Immature natural killer cell (primary cell): ENCODE results near the gene CALR3. TPM values are rescaled to one million over a fixed set of nuclear protein-coding genes. Genes with fewer than 3 reads are reported as not detected.

Source experiments
- DNase-seq, 3 donors: peaks; one replicate each; pipeline ENCODE4 v3.0.0; 2022; ENCODE audit warnings: mixed read lengths in 1 of 3
- H3K27ac Mint-ChIP-seq, 6 donors: one replicate each; pipeline ENCODE4 v1.8.0; 2020; ENCODE audit warnings: mixed read lengths in 6 of 6, mild to moderate bottlenecking in 5 of 6, inconsistent platforms in 4 of 6, moderate library complexity in 3 of 6
- H3K27me3 Mint-ChIP-seq, 3 donors: one replicate each; pipeline ENCODE4 v1.8.0; 2020 to 2021; ENCODE audit warnings: low read depth in 3 of 3, mild to moderate bottlenecking in 3 of 3, mixed read lengths in 3 of 3, moderate library complexity in 3 of 3, inconsistent platforms in 1 of 3
- H3K36me3 Mint-ChIP-seq, 3 donors: one replicate each; pipeline ENCODE4 v1.8.0; 2020; ENCODE audit warnings: mixed read lengths in 3 of 3, inconsistent platforms in 2 of 3, mild to moderate bottlenecking in 2 of 3
- H3K4me1 Mint-ChIP-seq, 2 donors: one replicate each; pipeline ENCODE4 v1.8.0; 2020; ENCODE audit warnings: inconsistent platforms in 2 of 2, mild to moderate bottlenecking in 2 of 2, mixed read lengths in 2 of 2, moderate library complexity in 1 of 2
- H3K4me3 Mint-ChIP-seq, 5 donors: one replicate each; pipeline ENCODE4 v1.8.0; 2020; ENCODE audit warnings: mild to moderate bottlenecking in 5 of 5, mixed read lengths in 5 of 5, inconsistent platforms in 3 of 5, moderate library complexity in 3 of 5
- H3K9me3 Mint-ChIP-seq, 6 donors: one replicate each; pipeline ENCODE4 v1.8.0; 2020; ENCODE audit warnings: mild to moderate bottlenecking in 6 of 6, mixed read lengths in 6 of 6, inconsistent platforms in 4 of 6, moderate library complexity in 3 of 6
- polyA plus RNA-seq, 3 donors: library from polyadenylated mRNA; unstranded; fragments of 300-500 nt; fragmentation: Illumina TruSeq; gene quantifications; one replicate each; pipeline ENCODE4 v1.2.3, GENCODE V29; 2021

CALR3 gene
- polyA plus RNA-seq, 3 donors from 2014 or later, result 0.25 TPM; not detected in 2

DNA sequence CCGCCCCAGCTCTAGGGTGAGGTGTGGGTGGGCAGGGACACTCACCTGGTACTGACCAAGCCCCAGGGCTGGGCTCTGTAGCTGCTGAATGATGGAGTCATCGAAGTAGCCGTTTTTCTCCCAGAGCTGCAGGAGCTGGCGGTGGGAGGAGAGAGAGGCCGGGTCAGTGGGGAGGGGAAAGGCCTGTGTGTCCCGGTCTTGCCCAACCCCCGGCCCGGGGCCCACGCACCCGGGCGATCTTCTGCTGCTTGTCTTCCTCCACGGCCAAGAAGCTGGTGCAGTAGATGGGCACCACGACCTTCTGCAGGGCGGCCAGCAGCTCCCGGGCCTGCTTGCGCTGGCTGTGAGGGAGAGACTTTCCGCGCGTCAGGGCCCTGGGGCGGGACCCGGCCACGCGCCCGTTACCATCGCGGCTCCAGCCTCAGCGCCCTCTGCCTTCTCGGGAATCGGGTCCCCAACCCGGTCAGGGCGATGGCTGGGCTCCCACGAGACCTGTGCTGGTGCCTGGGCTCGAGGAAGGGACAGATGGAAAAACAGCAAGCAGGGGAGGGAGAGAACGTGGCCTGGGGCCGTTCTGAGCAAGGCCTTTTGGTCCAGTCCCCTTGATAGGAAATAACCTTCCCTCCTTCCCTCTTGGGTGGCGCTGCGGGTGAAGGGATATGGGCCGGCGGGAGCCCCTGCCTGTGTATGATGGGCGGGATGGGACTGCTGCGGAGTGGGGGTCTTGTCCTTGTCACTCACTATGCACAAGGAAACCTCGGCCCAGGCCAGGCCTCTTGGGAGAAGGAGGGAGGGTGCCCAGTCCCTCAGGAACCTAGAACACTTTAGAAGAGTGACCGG is 34.8 kb upstream of the CALR3 start:
- H3K27me3 Mint-ChIP-seq, result peaks cover 0 to 5% (median 2%) of the 10 kb centered on the region in 3 donors
- no peak overlapping the region for H3K4me3 Mint-ChIP-seq
- no peak overlapping the region for H3K27ac Mint-ChIP-seq
- H3K9me3 Mint-ChIP-seq, result no peaks in the 10 kb centered on the region
- no peak for DNase-seq
- H3K36me3 Mint-ChIP-seq, result peaks cover 3 to 26% (median 4%) of the 10 kb centered on the region in 3 donors
- peaks cover 0 to 2% of the 10 kb centered on the region in 2 donors for H3K4me1 Mint-ChIP-seq

DNA sequence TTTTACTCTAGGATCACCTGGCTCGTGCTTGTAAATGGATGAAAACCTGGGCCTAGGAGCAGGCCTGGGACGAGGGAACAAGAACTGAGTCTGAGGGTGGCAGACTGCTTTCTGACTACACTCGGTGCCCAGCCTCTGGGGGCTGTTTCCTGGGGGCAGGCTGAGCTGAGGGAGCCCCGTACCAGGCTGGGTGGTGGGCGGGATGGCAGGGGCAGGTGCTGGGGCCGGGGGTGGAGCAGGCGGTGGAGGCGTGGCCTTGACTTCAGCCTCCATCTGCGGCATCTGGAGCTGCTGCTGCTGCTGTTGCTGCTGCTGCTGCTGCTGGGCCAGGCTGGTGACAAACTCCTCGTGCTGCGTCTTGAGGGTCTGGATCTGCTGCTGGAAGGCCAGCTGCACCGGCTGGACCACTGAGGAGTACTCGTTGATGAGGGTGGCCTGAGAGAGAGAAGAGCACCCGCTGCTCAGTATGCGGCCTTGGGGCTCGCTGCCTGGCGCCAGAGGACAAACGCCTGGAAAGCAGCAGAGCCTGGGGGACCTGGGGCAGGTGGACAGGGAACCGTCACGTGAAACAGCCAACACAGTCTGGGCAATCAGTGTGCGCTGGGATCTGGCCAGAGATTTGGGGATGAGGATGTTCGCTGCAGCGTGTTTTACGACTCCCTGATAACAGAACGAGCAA is 33.6 kb upstream of the CALR3 start:
- Mint-ChIP-seq H3K36me3 (peaks cover 3 to 26% (median 4%) of the 10 kb centered on the region in 3 donors), H3K27me3 (peaks cover 0 to 5% (median 2%) of the 10 kb centered on the region in 3 donors), H3K4me1 (peaks cover 0 to 2% of the 10 kb centered on the region in 2 donors), H3K27ac (peak overlapping the region in 1 of 6 donors; percentile 58), H3K4me3 (no peak overlapping the region), H3K9me3 (no peaks in the 10 kb centered on the region)
- no peak for DNase-seq

DNA sequence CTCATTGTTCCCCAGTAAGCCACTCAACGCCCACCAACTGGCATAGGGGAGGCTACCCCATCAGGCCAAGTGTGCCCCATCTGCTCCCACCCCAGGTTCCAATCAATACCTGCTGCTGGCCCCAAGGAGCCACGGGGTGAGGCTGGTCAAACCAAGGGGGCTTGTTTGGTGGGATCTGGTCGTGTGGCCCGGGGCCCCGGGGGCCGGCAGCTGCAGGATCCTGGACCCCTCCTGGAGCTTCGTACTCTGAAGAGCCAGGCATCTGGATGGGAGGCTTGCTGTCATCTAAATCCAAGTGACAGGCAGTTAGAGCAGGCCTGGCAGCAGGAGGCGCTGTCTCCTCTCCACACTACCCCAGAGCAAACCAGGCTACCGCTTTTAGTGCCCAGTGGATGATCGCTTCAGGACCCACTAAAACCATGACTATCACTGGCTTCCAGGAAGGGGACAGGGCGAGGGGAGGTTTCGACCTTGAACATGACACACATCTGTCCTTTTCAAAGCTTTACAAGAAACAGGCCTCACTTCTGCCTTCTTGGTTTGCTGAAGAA is 32.1 kb upstream of the CALR3 start:
- Mint-ChIP-seq H3K4me3 (no peak overlapping the region), H3K4me1 (peaks cover 0 to 2% of the 10 kb centered on the region in 2 donors), H3K27ac (peak overlapping the region in 1 of 6 donors; percentile 22), H3K27me3 (peaks cover 0 to 5% (median 2%) of the 10 kb centered on the region in 3 donors), H3K9me3 (no peaks in the 10 kb centered on the region), H3K36me3 (peaks cover 0 to 29% (median 7%) of the 10 kb centered on the region in 3 donors)
- DNase-seq, result peak; percentile 15 to 35 (median 30)

DNA sequence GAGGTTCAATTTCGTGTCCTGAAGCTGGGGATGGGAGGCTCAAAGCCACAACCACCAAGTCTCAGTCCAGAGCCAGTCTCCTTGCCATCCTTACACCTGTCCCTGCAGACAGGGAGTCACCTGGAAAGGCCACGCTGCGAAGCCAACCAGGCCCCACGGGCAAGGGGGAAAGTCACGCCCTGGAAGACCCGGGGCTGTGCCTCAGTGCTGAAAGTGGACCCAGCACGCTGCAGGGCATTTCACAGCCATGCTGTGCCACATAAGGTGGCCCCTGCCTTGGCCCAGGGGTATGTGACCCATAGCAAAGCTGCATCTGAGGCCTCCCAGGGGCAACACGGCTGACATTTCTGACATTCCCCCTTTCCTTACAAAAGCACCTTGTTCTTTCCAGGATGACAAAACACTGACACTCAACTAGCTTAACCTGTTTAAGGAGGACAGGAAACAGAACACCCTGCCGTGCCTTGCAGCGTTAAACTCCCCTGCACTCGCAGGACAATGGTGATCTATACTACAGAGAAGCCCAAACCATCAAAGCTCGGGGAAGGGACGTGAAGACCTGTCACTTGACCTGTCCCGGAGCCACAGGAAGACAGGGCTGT is 31.5 kb upstream of the CALR3 start:
- DNase-seq, result no peak
- Mint-ChIP-seq H3K4me1 (peaks cover 0 to 2% of the 10 kb centered on the region in 2 donors), H3K4me3 (no peak overlapping the region), H3K27me3 (peaks cover 0 to 5% (median 2%) of the 10 kb centered on the region in 3 donors), H3K9me3 (no peaks in the 10 kb centered on the region), H3K36me3 (peaks cover 0 to 33% (median 7%) of the 10 kb centered on the region in 3 donors), H3K27ac (peak overlapping the region in 3 of 6 donors; percentile 22 to 54 (median 49))

DNA sequence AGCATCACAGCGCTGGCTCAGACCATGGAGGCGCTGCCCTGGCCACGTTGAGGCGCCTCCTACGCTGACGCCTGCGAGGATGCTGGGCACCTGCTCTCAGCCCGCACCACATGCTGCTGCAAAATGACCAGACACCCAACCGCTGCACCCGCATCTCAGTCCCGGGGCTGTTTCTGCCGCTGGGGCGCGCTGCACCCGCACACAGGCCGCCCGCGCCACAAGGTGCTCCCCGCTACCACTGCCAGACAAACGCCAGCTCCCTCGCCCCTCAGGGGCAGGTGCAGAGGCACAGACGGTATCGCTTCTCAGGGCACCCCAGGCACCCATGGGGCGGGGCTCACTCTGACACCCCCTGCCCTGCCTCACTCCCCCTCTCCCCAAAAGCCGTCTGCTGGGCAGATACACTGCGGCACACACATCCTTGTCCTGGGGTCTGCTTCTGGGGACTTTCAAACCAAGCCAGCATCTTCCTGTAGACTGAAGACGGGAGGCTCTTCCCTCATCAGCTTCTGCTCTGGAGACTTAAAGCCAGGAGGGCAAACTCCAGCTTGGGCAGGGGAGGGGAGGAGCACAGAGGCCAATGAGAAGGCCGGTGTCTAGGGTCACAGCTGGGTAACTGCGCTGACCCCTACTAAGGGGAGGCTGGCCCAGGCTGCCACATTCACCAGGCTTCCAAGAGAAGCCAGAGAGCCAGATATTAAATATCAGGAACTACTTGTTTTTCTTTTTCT is 29.9 kb upstream of the CALR3 start:
- Mint-ChIP-seq H3K36me3 (peaks cover 0 to 25% (median 7%) of the 10 kb centered on the region in 3 donors), H3K27ac (no peak overlapping the region), H3K9me3 (no peaks in the 10 kb centered on the region), H3K27me3 (peaks cover 0 to 5% (median 2%) of the 10 kb centered on the region in 3 donors), H3K4me1 (peaks cover 0 to 2% of the 10 kb centered on the region in 2 donors), H3K4me3 (no peak overlapping the region)
- DNase-seq, result no peak

DNA sequence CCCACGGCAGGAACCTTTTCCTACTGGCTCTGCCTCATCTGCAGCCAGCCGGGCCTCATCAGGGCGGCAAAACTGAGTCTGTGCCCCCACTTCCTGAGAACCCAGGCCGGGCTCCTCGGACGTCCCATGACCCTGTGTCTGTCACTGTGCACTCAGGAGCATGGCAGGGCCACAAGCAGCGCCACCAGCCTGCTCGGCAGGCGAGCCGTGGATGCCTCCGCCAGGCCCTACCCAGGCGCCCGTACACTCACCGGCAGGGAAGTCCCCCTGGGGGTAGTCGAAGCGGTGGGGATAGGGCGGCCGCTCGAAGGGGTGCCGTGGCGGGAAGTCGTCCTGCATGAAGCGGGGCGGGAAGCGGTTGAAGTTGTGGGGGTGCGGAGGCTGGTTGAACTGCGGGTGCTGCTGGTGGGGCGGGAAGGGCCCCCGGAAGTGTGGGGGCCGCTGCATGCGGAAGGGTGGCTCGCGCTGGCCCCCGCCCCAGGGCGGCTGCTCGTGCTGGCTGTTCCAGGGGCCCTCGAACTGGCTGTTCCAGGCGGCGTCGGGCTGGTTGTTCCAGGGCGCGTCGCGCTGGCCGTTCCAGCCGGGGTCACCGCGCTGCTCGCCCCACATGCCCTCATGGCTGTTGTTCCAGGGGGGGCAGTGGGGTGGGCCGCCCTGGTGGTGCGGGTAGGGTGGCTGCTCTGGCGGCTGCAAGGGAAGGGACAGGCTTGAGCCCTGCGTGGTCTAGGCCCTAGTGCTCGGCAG is 29.2 kb upstream of the CALR3 start:
- peaks cover 0 to 29% (median 7%) of the 10 kb centered on the region in 3 donors for H3K36me3 Mint-ChIP-seq

DNA sequence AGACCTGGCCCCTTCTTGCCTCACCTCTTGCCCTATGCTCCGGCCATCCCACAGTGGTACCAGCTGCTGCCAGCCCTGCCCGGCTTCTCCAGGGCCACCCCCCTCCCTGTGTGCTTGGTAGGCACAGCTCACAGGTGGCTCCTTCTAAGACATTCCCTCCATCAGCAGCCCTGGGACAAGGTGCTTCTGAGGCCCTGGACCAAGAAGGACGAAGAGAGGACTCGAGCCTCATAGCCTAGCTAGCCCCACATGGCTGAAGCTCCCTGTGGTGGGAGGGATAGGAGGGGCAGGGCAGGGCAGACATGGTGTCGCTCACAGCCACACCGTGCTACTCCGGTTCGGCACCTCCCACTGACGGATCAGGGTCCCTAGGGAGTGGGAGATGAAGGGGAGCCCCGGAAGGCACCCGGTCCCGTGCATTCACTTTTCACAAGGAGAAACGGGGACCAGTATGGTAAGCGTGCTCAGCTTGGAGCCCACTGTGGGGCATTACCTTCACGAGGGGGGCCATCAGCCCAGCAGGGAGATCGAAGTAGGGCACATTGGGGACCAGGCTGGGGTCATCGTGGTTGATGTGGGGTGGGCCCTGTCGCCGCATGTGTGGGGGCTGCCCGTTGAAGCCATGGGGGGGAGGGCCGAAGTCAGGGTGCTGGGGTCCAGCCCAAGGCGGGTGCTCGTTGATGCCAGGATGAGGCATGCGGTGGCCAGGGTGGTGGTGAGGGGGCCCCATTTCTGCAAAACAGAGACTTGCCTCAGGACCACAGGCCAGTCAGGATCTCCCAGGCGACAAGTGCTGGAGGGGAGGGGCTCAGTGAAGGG is 26.8 kb upstream of the CALR3 start:
- Mint-ChIP-seq H3K4me1 (peaks cover under 1 to 4% of the 10 kb centered on the region in 2 donors), H3K27me3 (peaks cover 0 to 1% (median 0%) of the 10 kb centered on the region in 3 donors), H3K36me3 (peaks cover 0 to 38% (median 11%) of the 10 kb centered on the region in 3 donors), H3K27ac (no peak overlapping the region), H3K4me3 (no peak overlapping the region), H3K9me3 (no peaks in the 10 kb centered on the region)
- no peak for DNase-seq

More for the DNA sequence above, 29.2 kb upstream of the CALR3 start:
- no peak for DNase-seq
- Mint-ChIP-seq H3K27me3 (peaks cover 0 to 3% (median 3%) of the 10 kb centered on the region in 3 donors), H3K4me3 (no peak overlapping the region), H3K9me3 (no peaks in the 10 kb centered on the region), H3K4me1 (peaks cover 0 to 2% of the 10 kb centered on the region in 2 donors), H3K27ac (no peak overlapping the region)

DNA sequence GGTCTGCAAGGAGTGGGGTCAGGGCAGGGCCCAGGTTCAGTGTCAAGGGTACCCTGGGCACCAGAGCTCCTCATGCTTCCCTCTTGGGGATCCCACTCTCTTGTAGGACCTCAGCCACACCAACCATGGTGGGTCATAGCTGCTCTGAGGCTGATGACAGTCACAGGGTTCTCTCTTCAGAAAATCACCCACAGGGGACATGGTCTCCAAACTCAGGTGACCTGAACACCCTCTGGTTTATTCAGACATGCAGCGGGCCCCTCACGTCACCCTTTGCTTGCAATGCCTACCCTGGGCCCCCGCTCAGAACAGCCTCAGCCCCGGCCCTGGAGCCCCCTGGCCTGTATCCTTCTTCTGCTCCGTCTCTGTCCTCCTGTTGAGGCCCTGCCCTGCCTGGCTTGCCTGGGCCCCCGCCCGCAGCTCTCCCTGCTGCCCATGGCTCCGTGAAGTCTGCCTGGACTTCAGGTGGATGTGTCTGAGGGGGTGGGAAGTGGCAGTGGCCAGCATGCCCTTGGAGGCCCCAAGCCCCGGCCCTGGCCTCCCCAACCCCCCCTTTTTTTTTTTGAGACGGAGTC is 25.8 kb upstream of the CALR3 start:
- H3K9me3 Mint-ChIP-seq, result no peaks in the 10 kb centered on the region
- peaks cover 0 to 5% (median 1%) of the 10 kb centered on the region in 3 donors for H3K27me3 Mint-ChIP-seq
- H3K27ac Mint-ChIP-seq, result no peak overlapping the region
- H3K36me3 Mint-ChIP-seq, result peaks cover 0 to 39% (median 14%) of the 10 kb centered on the region in 3 donors
- H3K4me1 Mint-ChIP-seq, result peaks cover 10 to 11% of the 10 kb centered on the region in 2 donors
- DNase-seq, result no peak
- H3K4me3 Mint-ChIP-seq, result no peak overlapping the region

DNA sequence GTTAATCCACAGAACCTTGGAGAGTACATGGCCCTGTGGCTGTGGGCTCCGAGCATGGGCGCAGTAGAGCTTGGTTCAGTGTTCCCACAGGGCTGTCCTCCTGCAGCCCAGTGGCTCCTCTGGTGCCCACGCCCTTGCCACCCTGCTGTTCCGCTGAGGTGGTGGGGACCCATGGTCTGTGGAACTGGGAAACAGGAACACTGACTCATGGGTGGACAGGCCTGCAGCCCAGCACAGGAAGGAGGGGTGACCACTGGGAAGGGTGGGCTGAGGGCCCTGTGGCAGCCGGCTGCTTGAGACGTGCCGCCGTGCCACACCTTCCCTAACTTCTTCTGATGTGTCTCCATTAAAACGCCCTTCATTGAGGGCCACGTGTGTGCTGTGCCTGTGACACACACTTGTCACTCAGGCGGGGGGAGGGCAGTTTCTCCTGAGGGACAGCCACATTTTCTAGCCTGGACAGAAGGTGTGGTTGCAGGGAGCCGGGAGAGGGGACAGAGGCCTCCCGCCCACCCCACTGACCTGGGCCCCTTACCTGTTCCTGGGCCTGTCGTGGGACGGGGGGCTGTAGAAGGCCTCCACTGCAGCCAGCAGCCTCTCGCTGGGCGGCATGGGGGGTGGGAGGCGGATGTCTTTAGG is 25.1 kb upstream of the CALR3 start:
- H3K9me3 Mint-ChIP-seq, result no peaks in the 10 kb centered on the region
- no peak overlapping the region for H3K4me3 Mint-ChIP-seq
- DNase-seq, result no peak
- H3K4me1 Mint-ChIP-seq, result peaks cover 12 to 15% of the 10 kb centered on the region in 2 donors
- peaks cover 0 to 5% (median 1%) of the 10 kb centered on the region in 3 donors for H3K27me3 Mint-ChIP-seq
- peak overlapping the region in 1 of 6 donors; percentile 42 for H3K27ac Mint-ChIP-seq
- H3K36me3 Mint-ChIP-seq, result peaks cover 0 to 37% (median 14%) of the 10 kb centered on the region in 3 donors

DNA sequence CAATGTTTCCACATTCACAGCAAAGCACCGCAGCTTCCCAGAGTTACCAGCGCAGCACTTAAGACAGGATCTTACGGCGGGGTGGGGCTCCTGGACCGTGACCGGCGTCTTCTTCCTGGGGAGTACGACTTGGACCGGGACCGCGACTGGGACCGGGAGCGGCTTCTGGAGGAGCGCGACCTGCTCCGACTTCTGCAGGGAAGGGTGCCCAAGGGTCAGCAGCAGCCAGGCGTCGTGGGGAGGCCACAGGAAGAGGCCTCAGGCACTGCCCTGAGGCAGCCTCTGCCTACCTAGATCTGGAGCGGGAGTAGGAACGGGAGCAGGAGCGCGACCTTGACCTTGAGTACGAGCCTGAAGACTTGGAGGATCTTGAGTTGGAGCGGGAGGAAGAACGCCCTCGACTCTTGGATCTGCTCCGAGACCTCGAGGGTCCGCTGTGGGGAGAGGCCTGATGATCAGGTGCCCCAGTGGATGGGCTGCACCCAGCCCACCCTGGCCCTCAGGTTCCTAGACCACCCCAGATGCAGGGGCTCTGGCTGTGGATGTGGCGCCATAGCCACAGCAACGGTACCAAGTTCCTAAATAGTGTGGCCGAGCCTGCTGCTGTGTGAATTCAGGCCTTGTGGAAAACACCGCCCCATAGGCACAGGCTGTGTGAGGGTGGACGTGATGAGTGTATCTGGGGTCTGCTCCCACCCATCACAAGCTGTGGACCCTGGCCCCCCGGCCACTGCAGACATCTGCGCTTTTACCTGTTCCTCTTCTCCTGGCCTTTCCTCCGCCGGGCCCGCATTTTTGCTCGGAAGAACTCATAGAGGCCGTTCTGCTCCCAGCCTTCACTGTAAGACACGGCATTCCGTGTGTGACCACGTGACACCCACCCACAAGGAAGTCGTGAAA is 24.4 kb upstream of the CALR3 start:
- Mint-ChIP-seq H3K4me1 (peaks cover 12 to 15% of the 10 kb centered on the region in 2 donors), H3K9me3 (no peaks in the 10 kb centered on the region), H3K4me3 (no peak overlapping the region), H3K27ac (peak overlapping the region in 2 of 6 donors; percentile 42 to 74), H3K27me3 (peaks cover 0 to 5% (median 1%) of the 10 kb centered on the region in 3 donors), H3K36me3 (peaks cover 0 to 37% (median 14%) of the 10 kb centered on the region in 3 donors)
- no peak for DNase-seq
